RPMI7951 (cell line): Measurements from ENCODE around the gene FLNB. TPM values are rescaled to one million over a fixed set of nuclear protein-coding genes. Genes with fewer than 3 reads are reported as not detected.
"Not testable (repeated sequence)": the region's sequence is repeated elsewhere in the genome, so short reads cannot be mapped to it uniquely, and the experiment has no call there.

ENCODE experiments used
- DNase-seq: peaks from one replicate; pipeline ENCODE4 v3.0.0-alpha.2; 2012; ENCODE audit warnings: low read depth
- total RNA-seq: library from RNA; depleted of rRNA; stranded (reverse); fragments of >200 nt; shearing (Covaris generic); gene quantifications from 2 replicates; pipeline ENCODE4 v1.2.3, GENCODE V29; 2014

Gene FLNB
- total RNA-seq, 1 experiment from 2014 or later = 104 TPM

DNA sequence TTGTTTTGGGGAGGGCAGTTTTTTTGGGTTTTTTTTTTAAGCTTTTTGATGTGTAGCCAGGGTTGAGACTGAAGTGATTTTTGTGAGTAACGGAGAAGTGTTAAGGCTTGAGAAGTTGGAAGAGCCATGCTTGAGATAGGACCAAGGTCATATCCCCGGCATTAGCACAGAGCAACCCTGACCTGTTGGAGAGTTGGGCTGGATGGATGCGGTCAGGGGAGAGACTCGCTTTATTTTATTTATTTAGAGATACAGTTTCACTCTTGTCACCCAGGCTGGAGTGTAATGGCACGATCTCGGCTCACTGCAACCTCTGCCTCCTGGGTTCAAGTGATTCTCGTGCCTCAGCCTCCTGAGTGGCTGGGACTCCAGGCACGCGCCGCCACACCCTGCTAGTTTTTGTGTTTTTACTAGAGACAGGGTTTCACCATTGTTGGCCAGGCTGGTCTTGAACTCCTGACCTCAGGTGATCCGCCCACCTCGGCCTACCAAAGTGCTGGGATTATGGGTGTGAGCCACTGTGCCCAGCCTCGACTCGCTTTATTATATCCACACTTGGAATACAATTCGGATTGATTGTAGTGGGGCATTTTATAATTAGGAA is 43.5 kb downstream of the FLNB start:
- not testable (repeated sequence) for DNase-seq

DNA sequence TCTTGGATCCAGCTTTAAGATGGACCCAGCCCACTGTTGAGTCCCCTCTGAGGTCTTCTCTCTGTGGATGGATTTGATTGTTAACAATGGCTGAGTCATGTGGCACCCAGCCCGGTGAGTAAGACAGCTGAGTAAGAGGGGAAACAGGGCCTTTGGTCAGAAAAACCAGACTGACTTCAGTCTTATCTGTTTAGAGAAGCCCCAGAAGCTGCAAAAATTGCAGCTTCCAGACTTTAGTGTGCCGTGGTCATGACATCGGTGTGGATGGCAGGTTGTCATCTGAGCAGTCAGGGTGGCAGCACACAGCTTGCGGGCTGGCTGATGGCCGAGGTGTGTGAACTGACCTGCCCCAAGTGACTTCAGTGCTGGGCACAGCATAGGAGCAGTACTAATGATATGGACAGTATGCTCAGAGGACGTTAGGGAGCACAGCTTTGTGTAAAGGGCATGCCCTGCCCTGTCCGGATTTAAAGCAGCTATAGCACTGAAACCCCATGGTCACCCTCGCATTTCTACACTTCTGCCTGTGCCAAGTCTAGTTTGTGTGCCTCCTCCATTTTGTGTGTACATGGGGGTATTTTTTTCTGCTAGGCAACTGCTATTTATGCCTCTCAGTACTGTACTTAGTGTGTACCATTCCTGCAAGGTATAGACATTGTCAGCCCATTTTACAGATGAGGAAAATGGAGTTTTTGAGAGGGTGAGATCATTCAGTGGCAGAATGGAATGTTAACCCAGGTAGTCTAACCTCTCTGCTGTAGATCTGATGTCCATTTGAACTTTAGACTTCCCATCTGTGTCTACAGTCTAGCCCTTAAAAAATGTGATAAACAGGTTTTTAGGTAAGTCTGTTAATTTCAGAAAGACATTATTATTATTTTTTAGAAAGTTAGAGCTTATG is 44.4 kb downstream of the FLNB start:
- DNase-seq = peak; percentile 99

- DNase-seq = no peak
These were observed 46.4 kb downstream of the FLNB start for GRCh38 chr3:58054652-58055051.

DNA sequence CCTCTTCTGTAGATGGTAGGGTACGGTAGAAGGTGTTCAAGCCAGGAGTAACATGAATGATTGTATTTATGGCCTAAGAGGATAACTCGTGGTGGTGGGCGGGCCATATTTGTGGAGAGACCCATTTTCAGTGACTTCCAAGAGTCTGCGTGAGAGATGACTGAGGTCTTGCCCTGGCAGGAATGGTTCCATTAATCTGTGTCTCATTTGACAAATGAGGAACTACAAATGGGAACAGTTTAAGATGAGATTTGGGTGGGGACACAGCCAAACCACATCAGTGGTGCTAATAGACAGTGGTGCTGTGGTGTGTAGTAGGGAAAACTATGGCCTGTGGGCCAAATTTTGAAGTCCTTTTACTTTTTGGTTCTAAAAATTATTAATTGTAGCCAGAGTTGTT is 47.1 kb downstream of the FLNB start:
- no peak for DNase-seq

- DNase-seq = not testable (repeated sequence)
These were observed 47.7 kb downstream of the FLNB start for GRCh38 chr3:58055891-58056290.

DNA sequence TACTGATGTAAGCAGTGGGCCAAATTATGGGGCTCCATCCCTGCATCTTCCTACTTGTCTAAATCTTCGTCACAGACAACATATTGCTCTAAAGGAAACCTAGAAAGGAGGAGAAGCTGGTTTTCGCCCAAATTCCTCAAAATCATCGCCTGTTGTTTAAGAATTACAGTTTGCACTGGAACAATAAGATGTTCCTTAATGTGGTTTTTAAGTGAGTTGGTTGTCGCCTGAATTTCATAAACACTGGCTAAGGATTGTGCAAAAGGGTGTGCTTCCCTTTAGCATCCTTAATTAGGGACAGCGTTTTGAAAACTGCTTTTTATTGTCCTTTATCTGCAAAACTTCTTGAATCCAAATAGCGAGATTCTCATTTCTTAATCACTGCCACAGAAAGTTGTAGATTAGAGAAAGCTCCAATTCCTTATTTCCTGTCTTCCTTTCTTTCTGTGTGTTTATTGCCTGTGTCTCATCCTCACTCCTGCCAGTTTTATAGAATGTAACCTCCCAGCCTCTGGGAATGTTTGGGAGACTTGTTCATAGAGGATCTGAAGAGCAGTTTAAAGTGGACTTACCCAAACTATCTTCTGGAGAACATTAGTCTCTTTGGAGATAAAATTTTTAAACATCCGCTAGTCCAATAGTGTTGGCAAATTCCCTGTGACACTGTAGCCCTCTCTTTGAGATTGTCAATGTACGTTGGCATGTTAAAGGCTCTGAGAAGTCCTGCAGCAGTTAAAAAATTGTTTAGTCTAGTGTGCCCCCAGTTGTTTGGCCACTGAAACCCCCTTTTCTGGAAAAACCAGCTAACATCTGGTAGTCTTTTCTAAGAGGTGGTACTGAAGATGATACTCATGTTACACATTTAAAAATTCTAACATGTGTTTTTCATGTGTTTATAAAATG is 50.4 kb downstream of the FLNB start:
- DNase-seq = peak; percentile 37

GRCh38 chr3:58059349-58060321 is 51.4 kb downstream of the FLNB start:
- DNase-seq = peak; percentile 67

GRCh38 chr3:58062472-58062871 is 54.2 kb downstream of the FLNB start:
- DNase-seq = peak; percentile 69

GRCh38 chr3:58063022-58063815 is 55.0 kb downstream of the FLNB start:
- DNase-seq = peak; percentile 93

GRCh38 chr3:58064923-58065638 is 56.9 kb downstream of the FLNB start:
- DNase-seq = no peak

DNA sequence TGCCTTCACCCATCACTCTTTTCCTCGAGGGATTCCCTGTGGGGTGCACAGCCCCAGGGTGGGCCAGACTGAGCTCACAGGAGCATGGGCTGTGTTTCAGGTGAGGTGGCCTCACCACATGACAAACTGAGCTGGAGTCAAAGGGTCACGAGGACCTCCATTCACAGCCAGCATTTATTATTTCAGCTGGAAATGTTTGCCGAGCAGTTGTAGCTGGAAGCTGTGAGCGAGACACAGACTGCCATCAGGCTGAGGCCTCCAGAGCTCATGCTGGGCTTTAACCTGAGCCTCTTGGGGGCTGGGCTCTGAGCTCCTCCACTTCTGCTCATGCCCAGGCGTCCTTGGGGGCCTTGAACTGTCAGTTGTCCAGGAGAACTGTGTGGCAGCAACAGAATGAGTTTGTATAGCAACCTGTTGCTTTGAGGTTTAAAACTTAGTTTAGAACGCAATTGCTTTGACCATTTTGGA is 57.5 kb downstream of the FLNB start:
- no peak for DNase-seq

GRCh38 chr3:58066842-58067241 is 58.6 kb downstream of the FLNB start:
- DNase-seq = no peak

- no peak for DNase-seq
These were observed 60.0 kb downstream of the FLNB start for GRCh38 chr3:58068122-58068809.

DNA sequence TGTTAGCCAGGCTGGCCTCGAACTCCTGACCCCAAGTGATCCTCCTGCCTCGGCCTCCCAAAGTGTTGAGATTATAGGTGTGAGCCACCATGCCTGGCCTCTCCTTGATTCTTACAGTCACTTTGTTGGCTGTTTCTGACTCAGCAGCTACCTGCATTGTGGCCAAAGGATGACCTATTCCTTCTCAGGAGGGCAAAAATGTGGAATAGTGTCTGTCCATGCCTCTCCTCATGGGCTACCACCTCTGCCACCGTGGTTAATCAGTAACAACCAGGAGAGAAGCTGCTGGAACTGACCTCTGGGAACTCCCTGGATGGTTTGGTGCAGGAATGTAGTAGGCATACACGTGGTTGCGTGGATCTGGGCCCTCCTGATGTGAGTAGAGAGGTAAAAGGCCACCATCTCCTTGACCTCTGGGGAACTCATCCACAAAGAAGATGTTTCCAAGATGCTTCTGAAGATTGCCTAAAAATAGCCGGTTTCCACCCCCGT is 63.3 kb downstream of the FLNB start:
- DNase-seq = peak; percentile 74

DNA sequence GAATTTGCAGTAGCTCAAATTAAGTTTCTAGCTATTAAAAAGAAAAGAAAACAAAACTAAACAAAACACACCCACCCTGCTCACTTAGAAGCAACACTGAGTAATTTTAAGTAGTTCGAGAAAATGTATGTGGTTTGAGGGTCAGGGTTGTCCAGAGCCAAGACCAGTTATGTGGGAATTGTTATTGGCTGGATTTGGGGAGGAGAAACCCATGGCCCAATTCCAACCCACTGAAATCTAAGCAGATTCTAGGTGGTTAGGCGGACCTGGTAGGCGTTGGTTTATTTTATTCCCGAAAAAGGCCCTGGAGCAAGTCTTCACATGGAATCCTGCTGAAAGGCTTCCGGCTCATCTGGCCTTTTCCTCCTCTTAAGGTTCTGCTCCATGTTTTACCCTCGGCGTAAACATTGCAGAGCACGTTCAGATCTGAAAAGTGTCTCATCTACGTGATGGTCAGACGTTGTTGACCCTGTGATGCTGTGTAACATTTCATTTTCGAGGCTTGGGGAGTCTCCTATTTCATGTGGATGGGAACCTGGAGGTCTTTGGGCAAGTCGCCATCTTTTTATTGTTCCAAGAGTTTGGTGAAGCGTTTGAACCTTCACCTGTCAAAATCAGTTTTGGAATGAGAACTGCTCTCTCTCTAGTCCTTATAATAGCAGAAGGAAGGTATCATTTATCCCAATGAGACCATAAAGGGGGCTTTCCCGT is 64.0 kb downstream of the FLNB start:
- peak; percentile 95 for DNase-seq

DNA sequence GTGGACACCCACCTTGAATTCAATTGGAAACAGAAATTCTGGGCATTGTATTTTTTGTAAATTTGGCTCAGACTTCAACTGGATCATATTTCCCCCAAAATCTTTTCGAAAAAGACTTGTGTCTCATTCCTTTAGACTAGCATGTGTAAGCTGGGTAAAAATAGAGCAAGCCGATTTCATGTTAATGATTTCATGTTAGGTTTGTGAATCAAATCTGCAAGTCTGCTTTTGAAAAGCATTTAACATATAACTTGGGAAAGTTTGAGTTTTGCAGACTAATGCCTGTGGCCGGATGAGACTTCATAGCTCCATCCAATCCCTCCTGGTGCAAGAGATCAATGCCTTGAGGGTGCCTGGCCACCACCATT is 64.5 kb downstream of the FLNB start:
- no peak for DNase-seq

- no peak for DNase-seq
These were observed 65.3 kb downstream of the FLNB start for GRCh38 chr3:58073301-58074108.
